GM23338 (cell line): Measurements from ENCODE around the gene INTS6L. TPM values are rescaled to one million over a fixed set of nuclear protein-coding genes. Genes with fewer than 3 reads are reported as not detected.

ENCODE experiments used
- ATAC-seq: fragments of 200-7000 bp; cut with Tn5 transposase; 3 replicates; pipeline ENCODE4 v1.9.1; 2020
- DNase-seq: peaks from one replicate; pipeline ENCODE4 v3.0.0-alpha.2; 2015; ENCODE audit warnings: low spot score
- H2AFZ ChIP-seq: fragments of 200-600 bp; sonication (generic); 2 replicates; pipeline ENCODE4 v1.8.0; 2016; ENCODE audit warnings: antibody characterized with exemption, mild to moderate bottlenecking, moderate library complexity
- H3F3A ChIP-seq: fragments of 200-600 bp; sonication (generic); replicated peaks from 2 replicates; pipeline ENCODE4 v1.8.0; 2017; ENCODE audit warnings: antibody characterized with exemption, mixed run types, low read depth
- H3K27ac ChIP-seq: fragments of 200-600 bp; sonication (generic); 2 replicates; pipeline ENCODE4 v1.6.1; 2016; ENCODE audit warnings: low read depth
- H3K27me3 ChIP-seq: fragments of 200-600 bp; sonication (generic); 2 replicates; pipeline ENCODE4 v1.8.0; 2016; ENCODE audit warnings: mild to moderate bottlenecking, mixed run types, moderate library complexity; ENCODE audit not compliant: insufficient read depth
- H3K36me3 ChIP-seq: fragments of 200-600 bp; sonication (generic); 2 replicates; pipeline ENCODE4 v1.8.0; 2016; ENCODE audit warnings: mild to moderate bottlenecking; ENCODE audit not compliant: insufficient read depth
- H3K4me1 ChIP-seq: fragments of 200-600 bp; sonication (generic); 2 replicates; pipeline ENCODE4 v1.8.0; 2016; ENCODE audit warnings: mild to moderate bottlenecking, moderate library complexity; ENCODE audit not compliant: insufficient read depth
- H3K4me2 ChIP-seq: fragments of 200-600 bp; sonication (generic); 2 replicates; pipeline ENCODE4 v1.7.1; 2017; ENCODE audit warnings: mixed run types
- H3K4me3 ChIP-seq: fragments of 200-600 bp; sonication (generic); 2 replicates; pipeline ENCODE4 v1.6.1; 2016; ENCODE audit warnings: mixed run types
- H3K79me2 ChIP-seq: fragments of 200-600 bp; sonication (generic); replicated peaks from 2 replicates; pipeline ENCODE4 v1.8.0; 2017; ENCODE audit warnings: mild to moderate bottlenecking; ENCODE audit not compliant: insufficient read depth
- H3K9me2 ChIP-seq: fragments of 200-600 bp; sonication (generic); 2 replicates; pipeline ENCODE4 v1.8.0; 2017; ENCODE audit not compliant: insufficient read depth
- H4K20me1 ChIP-seq: fragments of 200-600 bp; sonication (generic); replicated peaks from 2 replicates; pipeline ENCODE4 v1.8.0; 2017; ENCODE audit warnings: mild to moderate bottlenecking; ENCODE audit not compliant: insufficient read depth
- H3K27ac Mint-ChIP-seq: 2 replicates; pipeline ENCODE4 v1.8.0; 2020; ENCODE audit warnings: inconsistent platforms, mild to moderate bottlenecking, moderate library complexity, mixed read lengths
- H3K27me3 Mint-ChIP-seq: 3 replicates; pipeline ENCODE4 v1.8.0; 2022; ENCODE audit warnings: low read depth, mild to moderate bottlenecking, moderate library complexity, mixed read lengths, inconsistent platforms; ENCODE audit not compliant: insufficient read depth, poor library complexity
- H3K36me3 Mint-ChIP-seq: 3 replicates; pipeline ENCODE4 v1.8.0; 2021; ENCODE audit warnings: low read depth, mild to moderate bottlenecking, inconsistent platforms, moderate library complexity, mixed read lengths
- H3K4me1 Mint-ChIP-seq: 3 replicates; pipeline ENCODE4 v1.8.0; 2020; ENCODE audit warnings: mild to moderate bottlenecking, inconsistent platforms, mixed read lengths
- H3K4me3 Mint-ChIP-seq: 3 replicates; pipeline ENCODE4 v1.8.0; 2021; ENCODE audit warnings: moderate library complexity, mild to moderate bottlenecking, inconsistent platforms, mixed read lengths
- H3K9me3 Mint-ChIP-seq: 3 replicates; pipeline ENCODE4 v1.8.0; 2020; ENCODE audit warnings: moderate library complexity, mild to moderate bottlenecking, inconsistent platforms, mixed read lengths
- CREB1 ChIP-seq: fragments of 250-450 bp; sonication (Bioruptor Pico); IDR thresholded peaks from 2 replicates; pipeline ENCODE4 v1.5.0; 2020; ENCODE audit warnings: low read depth, mild to moderate bottlenecking, moderate library complexity
- CTCF ChIP-seq, 2 experiments: fragments of 200-600 bp in 1 of 2; sonication (generic) in 1 of 2; conservative IDR thresholded peaks; 2 replicates each; pipeline versions ENCODE4 v1.5.1 to v1.6.1; 2016 to 2017; ENCODE audit warnings: antibody characterized with exemption in 2 of 2, low read depth in 2 of 2, mild to moderate bottlenecking in 2 of 2, moderate library complexity in 1 of 2
- ETS1 ChIP-seq: IDR thresholded peaks from 2 replicates; pipeline ENCODE4 v1.6.1; 2016; ENCODE audit warnings: antibody characterized with exemption
- EZH2 ChIP-seq: fragments of 200-600 bp; sonication (generic); IDR thresholded peaks from one replicate; pipeline ENCODE4 v1.8.0; 2017; ENCODE audit warnings: antibody characterized with exemption, mild to moderate bottlenecking, low read depth; ENCODE audit not compliant: unreplicated experiment
- JUNB ChIP-seq: IDR thresholded peaks from one replicate; pipeline ENCODE4 v1.6.1; 2016; ENCODE audit warnings: antibody characterized with exemption; ENCODE audit not compliant: unreplicated experiment
- POLR2AphosphoS5 ChIP-seq: IDR thresholded peaks from 2 replicates; pipeline ENCODE4 v1.6.1; 2016; ENCODE audit warnings: antibody characterized with exemption, low read depth
- REST ChIP-seq: IDR thresholded peaks from one replicate; pipeline ENCODE4 v1.6.1; 2018; ENCODE audit warnings: antibody characterized with exemption; ENCODE audit not compliant: unreplicated experiment
- STAT1 ChIP-seq: IDR thresholded peaks from one replicate; pipeline ENCODE4 v1.6.1; 2016; ENCODE audit warnings: antibody characterized with exemption; ENCODE audit not compliant: unreplicated experiment
- ZNF114 ChIP-seq: fragments of 250-450 bp; sonication (Bioruptor Pico); IDR thresholded peaks from 2 replicates; pipeline ENCODE4 v1.5.0; 2020; ENCODE audit warnings: mild to moderate bottlenecking, moderate library complexity
- ZNF331 ChIP-seq: fragments of 250-450 bp; sonication (Bioruptor Pico); IDR thresholded peaks from 2 replicates; pipeline ENCODE4 v1.5.0; 2020; ENCODE audit warnings: low read depth, mild to moderate bottlenecking, moderate library complexity
- ZNF462 ChIP-seq: fragments of 250-450 bp; sonication (Bioruptor Pico); IDR thresholded peaks from 2 replicates; pipeline ENCODE4 v1.5.0; 2020; ENCODE audit warnings: mild to moderate bottlenecking, moderate library complexity
- polyA plus RNA-seq: library from polyadenylated mRNA; unstranded; fragments of >200 nt; fragmentation: Nextera tagmentation; extraction: Ambion mirVana; gene quantifications from 2 replicates; pipeline ENCODE4 v1.2.1, GENCODE V29; 2016
- total RNA-seq: library from RNA; depleted of rRNA; stranded (reverse); fragments of >200 nt; shearing (Covaris generic); gene quantifications from 2 replicates; pipeline ENCODE4 v1.2.3, GENCODE V29; 2014

INTS6L gene
- total and polyA plus RNA-seq, 2 experiments from 2014 or later: 4.5 to 6.4 TPM

- TF ChIP-seq ZNF462 (CRISPR knock-in tag): no peak
- no peak for TF ChIP-seq EZH2
- TF ChIP-seq CTCF (conservative IDR thresholded peaks at IDR 0.05; ENCODE audit: low read depth in 2 of 2): no peak
- TF ChIP-seq JUNB: no peak
These were observed 9.6 kb downstream of the INTS6L start (continued) for GRCh38 chrX:135530097-135530496.

- H3K27me3 ChIP-seq: no peaks in the 10 kb centered on the region
- H3K4me2 ChIP-seq: no peak overlapping the region
- no peak for DNase-seq
- H3K36me3 ChIP-seq: no peaks in the 10 kb centered on the region
- no peaks in the 10 kb centered on the region for H3K9me2 ChIP-seq
- H3K4me3 Mint-ChIP-seq: no peak overlapping the region
- ATAC-seq: no peak
- peaks cover 9% of the 10 kb centered on the region; the same call in 1 of the 2 replicates for H3K4me1 ChIP-seq
- no peaks in the 10 kb centered on the region for H3K79me2 ChIP-seq
- H3F3A ChIP-seq: no peaks in the 10 kb centered on the region
- no peaks in the 10 kb centered on the region for H3K27me3 Mint-ChIP-seq
- peaks cover 16% of the 10 kb centered on the region; the same call in 2 of the 3 replicates for H3K4me1 Mint-ChIP-seq
- no peaks in the 10 kb centered on the region for H4K20me1 ChIP-seq
- H3K27ac Mint-ChIP-seq: no peak overlapping the region
- no peaks in the 10 kb centered on the region for H3K9me3 Mint-ChIP-seq
- H2AFZ ChIP-seq: no peak overlapping the region
- H3K36me3 Mint-ChIP-seq: no peaks in the 10 kb centered on the region
- H3K4me3 ChIP-seq: no peak overlapping the region
- H3K27ac ChIP-seq: no peak overlapping the region
- TF ChIP-seq POLR2AphosphoS5 (no peak), ETS1 (no peak), CREB1 (CRISPR knock-in tag) (no peak), EZH2 (no peak), STAT1 (no peak), REST (no peak), ZNF114 (no peak), ZNF331 (CRISPR knock-in tag) (no peak)
These were observed 11.4 kb downstream of the INTS6L start for GRCh38 chrX:135531813-135532212.
